ENCODE results near the gene RPUSD4.

GRCh38 chr11:126212089-126212660 is 725 bp upstream of the RPUSD4 start:
- no peak for TF ChIP-seq CTCF (conservative IDR thresholded peaks at IDR 0.05; ENCODE audit: low read depth in 2 of 2)
- no peak for TF ChIP-seq POLR2AphosphoS5 (IDR thresholded peaks at IDR 0.05; ENCODE audit: low read depth)
- TF ChIP-seq EZH2phosphoT487 (IDR thresholded peaks at IDR 0.05; ENCODE audit: unreplicated experiment), result no peak
- no peak for TF ChIP-seq EZH2 (IDR thresholded peaks at IDR 0.05; ENCODE audit: low read depth, unreplicated experiment)
- TF ChIP-seq JUNB (IDR thresholded peaks at IDR 0.05; ENCODE audit: unreplicated experiment), result no peak
- TF ChIP-seq CREB1 (CRISPR knock-in tag; IDR thresholded peaks at IDR 0.05; ENCODE audit: low read depth), result no peak
- TF ChIP-seq REST (IDR thresholded peaks at IDR 0.05; ENCODE audit: unreplicated experiment), result no peak
- TF ChIP-seq ETS1 (IDR thresholded peaks at IDR 0.05), result no peak
- no peak for TF ChIP-seq ZNF331 (CRISPR knock-in tag; IDR thresholded peaks at IDR 0.05; ENCODE audit: low read depth)
- no peak for TF ChIP-seq ZNF462 (CRISPR knock-in tag; IDR thresholded peaks at IDR 0.05)
- TF ChIP-seq STAT1 (IDR thresholded peaks at IDR 0.05; ENCODE audit: unreplicated experiment), result no peak

All from GM23338 (cell line).